Superior temporal gyrus (tissue), 1 donor: ENCODE measurements around the gene TDRD1.

Experiments
- DNase-seq: peaks from one replicate; pipeline ENCODE4 v3.0.0-alpha.2; 2016; ENCODE audit errors: extremely low spot score

The TDRD1 gene

DNA sequence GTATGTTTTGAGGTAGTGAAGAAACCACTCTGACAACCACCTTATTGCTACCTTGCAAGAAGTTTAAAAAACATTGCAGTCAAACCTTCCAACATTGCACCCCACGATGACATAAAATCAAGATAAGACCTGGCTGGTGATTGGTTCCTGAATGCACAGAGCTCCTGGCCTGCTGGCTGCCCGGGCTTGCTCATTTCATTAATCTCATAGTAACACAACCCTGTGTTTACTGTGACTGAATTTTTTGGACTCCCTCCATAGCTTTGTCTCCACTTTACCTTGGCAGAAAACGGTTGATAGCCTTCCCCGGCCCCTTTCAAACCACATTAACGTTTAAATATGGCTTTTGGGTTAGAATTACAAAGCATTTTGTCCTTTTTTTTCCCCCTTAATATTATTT lies 87.4 kb downstream of the TDRD1 start:
- no peak for DNase-seq

DNA sequence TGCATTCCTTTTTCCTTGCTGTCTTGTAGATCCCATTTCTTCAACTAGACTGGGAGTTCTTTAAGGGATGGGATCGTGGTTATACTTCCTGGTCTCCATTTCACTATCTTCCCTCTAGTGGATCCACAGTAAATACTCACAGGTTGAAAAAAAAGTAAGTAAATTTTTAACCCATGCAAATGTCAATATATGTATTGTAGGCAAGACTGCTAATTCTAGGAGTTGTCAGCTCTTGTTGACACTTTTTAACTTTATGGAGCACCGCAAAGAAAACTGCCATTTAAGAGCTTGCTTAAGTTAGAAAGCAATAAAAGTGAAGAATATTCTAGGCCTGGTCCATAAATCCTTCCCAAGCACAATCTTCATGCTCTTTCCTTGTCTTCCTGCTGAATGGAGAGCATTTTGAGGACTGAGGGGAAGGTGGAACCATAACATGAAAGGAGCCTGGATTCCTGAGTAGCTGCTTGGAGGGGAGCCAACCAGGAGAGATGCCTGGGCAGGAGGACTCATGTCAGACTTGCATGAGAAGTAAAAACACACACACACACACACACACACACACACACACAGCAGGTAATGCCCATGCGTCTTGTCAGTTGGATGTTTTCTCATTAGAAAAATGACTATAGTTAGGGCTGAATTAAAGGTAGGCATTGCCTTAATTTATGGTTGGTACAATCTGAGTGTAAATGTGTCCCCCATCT lies 92.1 kb downstream of the TDRD1 start:
- DNase-seq, result no peak

DNA sequence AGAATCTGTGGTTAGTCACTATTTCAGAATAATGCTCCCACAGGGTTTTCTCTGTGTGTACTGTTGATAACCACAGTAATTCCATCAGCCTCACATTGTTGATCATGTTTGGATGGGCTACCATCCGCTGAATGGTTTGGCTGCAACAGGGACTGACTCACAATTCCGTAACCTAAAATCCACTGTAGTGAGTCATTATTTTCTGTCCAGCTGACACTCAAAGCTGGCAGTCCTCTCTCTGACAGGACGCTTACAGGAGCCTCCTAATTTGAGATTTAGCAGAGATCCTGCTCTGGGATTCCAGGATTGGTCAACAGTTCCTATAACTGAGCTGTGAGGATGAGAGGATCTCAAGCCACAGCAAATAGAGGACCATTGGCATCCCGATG lies 92.6 kb downstream of the TDRD1 start:
- no peak for DNase-seq

DNA sequence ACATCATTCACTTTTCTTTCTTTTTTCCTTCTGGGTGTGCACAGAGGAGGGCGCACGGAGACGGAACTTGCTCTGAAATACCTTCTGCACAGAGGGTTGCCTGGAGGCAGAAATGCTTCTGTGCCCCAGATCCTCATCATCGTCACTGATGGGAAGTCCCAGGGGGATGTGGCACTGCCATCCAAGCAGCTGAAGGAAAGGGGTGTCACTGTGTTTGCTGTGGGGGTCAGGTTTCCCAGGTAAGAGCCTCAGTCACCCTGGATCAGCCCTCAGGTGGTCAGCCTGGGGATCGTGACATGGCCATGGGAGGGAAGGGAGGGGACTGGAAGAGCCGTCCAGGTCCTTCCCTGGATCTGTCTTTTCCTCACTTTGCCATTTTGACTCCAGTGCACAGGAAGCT lies 93.5 kb downstream of the TDRD1 start:
- no peak for DNase-seq

DNA sequence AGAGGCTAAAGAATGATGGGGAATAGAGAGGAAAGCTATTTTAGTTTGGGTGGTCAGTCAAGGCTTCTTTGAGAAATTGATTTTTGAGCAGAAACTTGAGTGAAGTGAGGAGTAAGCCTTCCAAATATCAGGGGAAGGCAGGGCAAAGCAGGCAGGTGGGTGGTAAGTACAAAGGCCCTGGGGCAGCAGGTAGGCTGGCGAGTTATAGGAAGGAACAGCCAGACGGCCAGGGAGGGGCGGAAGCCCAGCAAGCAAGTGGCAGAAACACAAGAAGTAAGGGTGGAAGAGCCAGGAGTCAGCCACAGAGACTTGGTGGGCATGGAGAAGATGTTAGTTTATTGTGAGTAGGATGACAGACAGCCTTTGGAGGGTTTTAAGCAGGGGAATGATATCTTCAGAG lies 94.8 kb downstream of the TDRD1 start:
- no peak for DNase-seq

DNA sequence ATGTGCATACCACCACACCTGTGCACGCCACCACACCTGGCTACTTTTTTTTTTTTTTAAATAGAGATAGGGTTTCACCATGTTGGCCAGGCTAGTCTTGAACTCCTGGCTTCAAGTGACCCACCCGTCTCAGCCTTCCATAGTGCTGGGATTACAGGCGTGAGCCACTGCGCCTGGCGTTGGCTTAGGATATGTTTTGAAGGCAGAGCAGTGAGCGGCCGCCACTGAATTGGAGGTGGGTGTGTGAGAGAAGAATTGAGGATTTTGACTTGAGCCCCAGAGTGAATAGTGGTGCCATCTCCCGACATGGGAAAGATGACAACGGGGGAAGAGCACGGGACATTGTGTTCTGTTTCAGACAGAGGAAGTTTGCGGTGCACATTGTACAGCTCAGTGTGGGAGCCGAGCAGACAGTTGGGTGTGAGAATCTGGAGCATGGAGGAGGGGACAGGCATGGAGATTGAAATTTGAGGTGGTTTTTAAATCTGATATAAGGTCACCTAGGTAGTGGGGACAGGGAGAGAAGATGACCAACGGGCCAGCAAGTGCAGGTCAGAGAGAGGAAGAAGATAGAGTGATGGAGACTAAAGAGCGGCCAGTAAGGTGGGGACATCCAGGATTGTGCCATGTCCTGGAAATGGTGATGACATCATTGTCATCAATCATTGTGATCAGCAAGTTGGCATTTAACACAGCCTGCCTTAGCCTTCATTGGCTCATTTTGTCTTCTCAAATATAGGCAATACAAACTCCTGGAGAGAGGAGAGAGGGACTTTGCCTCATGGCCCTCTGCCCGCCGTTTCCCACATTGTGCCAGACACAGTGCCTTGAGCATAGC lies 95.7 kb downstream of the TDRD1 start:
- no peak for DNase-seq

DNA sequence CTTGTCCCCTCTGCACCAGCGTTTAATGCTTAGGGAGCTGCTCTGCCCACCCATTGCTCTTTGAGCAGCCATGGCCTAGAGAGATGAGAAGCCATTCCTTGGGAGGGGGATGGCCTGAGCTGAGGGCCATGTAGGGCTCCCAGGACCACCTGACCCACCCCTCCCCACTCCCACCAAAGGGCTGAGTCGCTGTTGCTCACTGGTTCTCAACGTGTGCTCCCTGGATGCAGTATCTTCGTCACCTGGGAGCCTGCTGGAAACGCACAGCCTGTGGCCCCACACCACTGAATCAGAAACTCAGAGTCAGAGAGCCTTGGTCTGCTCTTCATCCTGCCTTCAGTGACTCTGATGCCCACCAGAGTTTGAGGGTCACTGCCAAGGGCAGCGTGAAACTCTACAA lies 96.9 kb downstream of the TDRD1 start:
- DNase-seq, result no peak

DNA sequence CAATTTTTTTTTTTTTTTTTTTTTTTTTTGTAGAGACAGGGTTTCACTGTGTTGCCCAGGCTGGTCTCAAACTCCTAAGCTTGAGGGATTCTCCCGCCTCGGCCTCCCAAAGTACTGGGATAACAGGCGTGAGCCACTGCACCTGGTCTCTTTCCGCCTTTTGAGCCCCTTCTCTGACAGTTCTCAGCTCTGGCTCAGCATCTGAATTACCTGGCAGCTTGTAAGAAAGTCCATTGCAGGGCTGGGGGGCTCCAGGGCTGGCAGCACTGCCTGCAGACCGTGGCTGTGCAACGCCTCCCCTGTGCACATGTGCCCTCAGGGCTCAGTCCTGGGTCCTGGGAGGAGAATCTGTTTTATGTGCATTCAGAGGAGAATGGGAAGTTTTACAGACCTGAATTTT lies 97.5 kb downstream of the TDRD1 start:
- DNase-seq, result no peak

DNA sequence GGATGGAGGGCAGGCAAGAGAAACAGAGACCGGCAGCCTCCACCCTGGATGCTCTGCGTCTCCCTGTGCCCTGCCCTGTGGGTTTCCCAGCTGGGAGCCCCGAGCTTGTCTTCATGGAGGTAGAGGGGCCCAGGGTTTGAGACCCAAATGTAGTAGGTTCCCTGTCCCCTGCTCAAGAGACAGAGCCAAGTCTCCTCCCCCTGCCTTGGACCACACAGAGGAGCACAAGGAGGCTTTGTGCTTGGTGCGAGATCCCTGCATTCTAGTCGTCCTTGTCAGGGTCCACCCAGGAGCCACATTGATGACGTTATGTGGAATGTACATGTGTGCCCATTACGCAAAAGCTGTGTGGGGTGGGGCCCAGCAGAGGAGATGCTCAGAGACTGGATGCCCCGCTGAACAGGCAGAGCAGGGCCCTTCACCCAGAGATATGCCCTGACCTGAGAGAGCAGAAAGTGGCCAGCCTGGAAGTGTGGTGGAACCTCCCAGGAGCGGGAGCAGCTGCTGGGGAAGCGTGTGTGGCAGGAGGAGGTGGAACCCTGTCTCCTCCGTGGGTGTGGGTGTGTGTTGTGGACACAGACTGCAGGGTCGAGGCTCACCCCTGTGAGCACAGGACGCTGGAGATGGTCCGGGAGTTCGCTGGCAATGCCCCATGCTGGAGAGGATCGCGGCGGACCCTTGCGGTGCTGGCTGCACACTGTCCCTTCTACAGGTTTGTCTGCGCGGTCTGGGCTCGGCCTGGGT lies 99.2 kb downstream of the TDRD1 start:
- no peak for DNase-seq

DNA sequence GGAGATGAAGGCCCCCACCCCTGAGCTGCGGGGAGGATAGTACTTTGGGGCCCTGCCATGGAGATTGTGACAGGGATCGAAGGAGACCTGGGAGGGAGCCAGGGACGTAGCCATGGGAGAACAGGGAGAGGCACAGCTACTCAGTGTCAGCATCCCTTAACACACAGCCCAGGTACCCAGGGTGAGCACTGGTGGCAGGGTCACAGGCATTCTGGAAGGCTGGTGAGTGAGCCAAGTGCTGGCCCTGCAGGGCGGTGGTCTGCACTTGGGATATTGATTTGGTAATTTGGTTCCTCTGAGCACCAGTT lies 99.7 kb downstream of the TDRD1 start:
- DNase-seq, result no peak

DNA sequence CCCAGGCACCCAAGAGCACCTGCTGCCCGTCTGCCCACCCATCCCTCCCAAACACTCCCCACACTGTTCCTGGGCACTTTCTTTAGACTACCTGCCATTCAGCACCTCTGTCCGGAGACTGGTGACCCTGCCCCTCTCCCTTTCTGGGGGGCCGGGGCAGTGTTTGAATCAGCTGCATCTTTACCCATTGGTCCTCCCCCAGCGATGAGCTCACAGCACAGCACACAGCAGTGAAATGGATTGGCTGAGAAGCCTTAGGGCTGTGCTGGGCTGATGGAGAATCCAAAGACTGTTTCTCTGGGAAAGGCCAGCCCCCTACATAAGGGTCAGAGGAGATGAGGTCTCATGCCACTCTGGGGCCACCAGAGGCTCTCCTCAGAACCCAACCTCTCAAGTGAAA lies 100.1 kb downstream of the TDRD1 start:
- no peak for DNase-seq

DNA sequence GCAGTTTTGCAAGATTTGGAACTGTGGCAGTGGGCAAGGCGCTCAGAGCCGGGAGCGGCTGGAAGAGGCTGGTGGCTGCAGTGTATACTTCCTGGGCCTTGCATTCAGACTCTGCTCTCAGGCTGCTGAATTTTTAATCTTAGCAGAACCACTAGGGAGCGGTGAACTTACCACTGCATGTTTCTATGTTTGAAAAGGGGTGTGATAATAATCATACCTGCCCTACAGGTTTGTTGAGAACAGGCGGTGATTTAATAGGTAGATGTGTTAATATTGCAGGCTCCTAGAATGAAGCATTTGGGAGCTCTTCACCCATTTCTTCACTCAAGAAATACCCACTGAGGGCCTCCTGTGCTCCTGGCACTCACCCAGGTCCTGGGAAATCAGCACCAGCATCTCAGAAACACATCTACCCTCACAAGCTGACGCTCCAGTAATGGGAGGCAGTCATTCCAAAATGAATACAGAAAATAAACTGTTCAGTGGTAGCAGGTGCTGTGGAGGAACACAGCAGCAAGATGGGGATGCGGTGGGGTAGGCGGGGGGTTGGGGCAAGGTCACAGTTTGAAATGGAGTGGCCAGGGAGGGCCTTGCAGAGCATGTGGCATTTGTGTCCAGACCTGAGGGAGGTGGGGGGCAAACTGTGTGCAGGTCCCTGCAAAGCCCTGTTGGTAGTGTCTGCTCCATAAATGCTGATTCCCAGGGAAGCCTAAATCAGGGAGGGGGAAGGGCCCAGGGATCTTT lies 100.9 kb downstream of the TDRD1 start:
- DNase-seq, result no peak

DNA sequence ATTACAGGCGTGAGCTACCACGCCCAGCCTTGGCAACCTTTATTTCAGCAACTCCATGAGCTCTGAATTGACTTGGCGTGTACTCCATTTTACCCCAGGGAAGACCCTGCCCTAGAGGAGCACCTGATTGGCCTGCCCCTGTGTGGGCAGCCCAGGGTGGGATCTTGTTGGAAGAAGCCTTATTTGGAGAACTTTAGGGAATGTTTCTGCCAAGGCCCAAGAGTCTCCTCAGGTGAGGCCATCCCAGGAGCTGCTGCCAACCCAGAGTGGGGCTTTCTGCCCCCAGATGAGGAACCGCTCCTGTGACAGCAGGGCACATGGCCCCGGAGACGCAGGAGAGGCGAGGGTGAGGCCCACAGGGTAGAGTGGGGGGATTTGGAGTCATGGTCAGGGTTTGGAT lies 101.9 kb downstream of the TDRD1 start:
- no peak for DNase-seq

DNA sequence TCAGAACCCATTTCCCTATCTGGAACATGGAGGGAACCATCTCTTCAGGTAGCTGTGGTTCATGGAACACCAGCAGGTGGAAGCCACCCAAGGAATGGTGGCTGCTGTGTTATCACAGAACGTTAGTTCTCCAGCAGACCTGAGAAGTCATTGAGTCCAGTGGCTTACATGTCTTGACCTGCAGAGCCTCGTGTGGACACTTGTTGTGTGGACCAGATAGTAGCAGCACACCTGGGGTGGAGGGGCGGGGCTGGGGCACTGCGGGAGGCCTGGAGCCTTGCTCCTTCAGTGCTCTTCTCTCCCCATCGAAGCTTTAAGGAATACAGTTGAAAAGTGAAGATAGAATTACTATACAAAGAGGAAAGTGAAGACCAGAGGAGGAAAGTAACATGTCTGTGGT lies 102.3 kb downstream of the TDRD1 start:
- DNase-seq, result no peak
